Measurements from ENCODE around the gene SYNE4. TPM values are rescaled to one million over a fixed set of nuclear protein-coding genes. Genes with fewer than 3 reads are reported as not detected.

SYNE4 gene
- total RNA-seq, 2 donors from 2014 or later = 14.2 to 41.1 TPM

- 87% methylated on average over 8 of the region's 8 CpGs for WGBS
- H3K36me3 ChIP-seq = no peaks in the 10 kb centered on the region
- no peak overlapping the region for H3K27ac ChIP-seq
- intact Hi-C loops (cut with DNase I) = no loop called here
- no peaks in the 10 kb centered on the region for H3K9me3 ChIP-seq
- no peak for DNase-seq (ENCODE audit: low spot score)
- H3K4me3 ChIP-seq = no peak overlapping the region
- H3K4me1 ChIP-seq (replicated peaks) = peaks cover 9% of the 10 kb centered on the region
- TF ChIP-seq POLR2A (IDR thresholded peaks at IDR 0.05) = no peak
- no peak for TF ChIP-seq CTCF (IDR thresholded peaks at IDR 0.05)
- TF ChIP-seq POLR2AphosphoS5 (IDR thresholded peaks at IDR 0.05) = no peak
- no peaks in the 10 kb centered on the region for H3K27me3 ChIP-seq (replicated peaks; ENCODE audit: insufficient read depth)
Measured at GRCh38 chr19:35992907-35993765, 15.5 kb downstream of the SYNE4 start.

GRCh38 chr19:35991731-35992450 lies 16.7 kb downstream of the SYNE4 start:
- H3K4me1 ChIP-seq (replicated peaks) = peaks cover 9% of the 10 kb centered on the region
- intact Hi-C loops (cut with DNase I) = no loop called here
- H3K9me3 ChIP-seq = no peaks in the 10 kb centered on the region
- H3K36me3 ChIP-seq = no peaks in the 10 kb centered on the region
- TF ChIP-seq POLR2AphosphoS5 (IDR thresholded peaks at IDR 0.05) (no peak), POLR2A (IDR thresholded peaks at IDR 0.05) (no peak), CTCF (IDR thresholded peaks at IDR 0.05) (no peak)
- no peaks in the 10 kb centered on the region for H3K27me3 ChIP-seq (replicated peaks; ENCODE audit: insufficient read depth)
- no peak for DNase-seq (ENCODE audit: low spot score)
- 73% methylated on average over 7 of the region's 7 CpGs for WGBS
- H3K27ac ChIP-seq = no peak overlapping the region
- no peak overlapping the region for H3K4me3 ChIP-seq

GRCh38 chr19:35990771-35991730 lies 17.6 kb downstream of the SYNE4 start:
- no peak overlapping the region for H3K4me3 ChIP-seq
- WGBS = 76% methylated on average over 10 of the region's 10 CpGs
- no peaks in the 10 kb centered on the region for H3K27me3 ChIP-seq (replicated peaks; ENCODE audit: insufficient read depth)
- no peaks in the 10 kb centered on the region for H3K36me3 ChIP-seq
- DNase-seq (ENCODE audit: low spot score) = no peak
- intact Hi-C loops (cut with DNase I) = no loop called here
- TF ChIP-seq CTCF (IDR thresholded peaks at IDR 0.05) (no peak), POLR2A (IDR thresholded peaks at IDR 0.05) (no peak), POLR2AphosphoS5 (IDR thresholded peaks at IDR 0.05) (no peak)
- peaks cover 1% of the 10 kb centered on the region for H3K4me1 ChIP-seq (replicated peaks)
- H3K27ac ChIP-seq = no peak overlapping the region
- no peaks in the 10 kb centered on the region for H3K9me3 ChIP-seq

GRCh38 chr19:35990156-35990555 lies 18.5 kb downstream of the SYNE4 start:
- H3K4me1 ChIP-seq (replicated peaks) = no peaks in the 10 kb centered on the region
- WGBS = 89% methylated on average over 4 of the region's 4 CpGs

More at GRCh38 chr19:35990156-35990555, 18.5 kb downstream of the SYNE4 start:
- TF ChIP-seq POLR2AphosphoS5 (IDR thresholded peaks at IDR 0.05) = no peak
- TF ChIP-seq CTCF (IDR thresholded peaks at IDR 0.05) = no peak
- TF ChIP-seq POLR2A (IDR thresholded peaks at IDR 0.05) = no peak
- no peaks in the 10 kb centered on the region for H3K9me3 ChIP-seq
- no peak overlapping the region for H3K27ac ChIP-seq
- H3K36me3 ChIP-seq = no peaks in the 10 kb centered on the region
- no peak overlapping the region for H3K4me3 ChIP-seq
- no peak for DNase-seq (ENCODE audit: low spot score)
- H3K27me3 ChIP-seq (replicated peaks; ENCODE audit: insufficient read depth) = no peaks in the 10 kb centered on the region
- intact Hi-C loops (cut with DNase I) = no loop called here

Measured in prostate gland (tissue), 2 donors.